Skeletal muscle cell (primary cell): ENCODE results near the gene LY86.

Source experiments
- DNase-seq: peaks from one replicate; pipeline ENCODE4 v3.0.0-alpha.2; 2010; ENCODE audit warnings: low read depth
- H3K4me3 ChIP-seq: 2 replicates; pipeline ENCODE4 v1.5.1; 2011; ENCODE audit warnings: low read depth, mild to moderate bottlenecking, control low read depth, low read length, moderate library complexity

Gene LY86

GRCh38 chr6:6614096-6614982 lies 25.8 kb downstream of the LY86 start:
- DNase-seq, result no peak
- H3K4me3 ChIP-seq, result no peak overlapping the region

DNA sequence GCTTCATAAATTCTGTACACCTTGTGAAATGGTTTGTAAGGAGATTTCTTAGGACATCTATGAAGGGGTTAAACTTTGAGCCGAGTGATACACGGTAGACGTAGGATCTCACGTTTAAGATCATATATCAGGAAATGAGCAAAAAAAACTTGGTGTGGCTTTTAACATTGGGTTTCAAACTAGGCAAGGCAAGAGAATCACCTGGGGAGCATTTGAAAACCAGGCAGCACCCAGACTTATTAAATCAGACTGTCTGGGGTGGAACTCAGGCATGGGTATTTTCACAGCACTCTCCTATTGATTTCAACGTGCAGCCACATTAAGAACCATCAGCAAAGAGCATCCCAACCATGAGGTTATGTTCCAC lies 26.4 kb downstream of the LY86 start:
- H3K4me3 ChIP-seq, result no peak overlapping the region
- no peak for DNase-seq

DNA sequence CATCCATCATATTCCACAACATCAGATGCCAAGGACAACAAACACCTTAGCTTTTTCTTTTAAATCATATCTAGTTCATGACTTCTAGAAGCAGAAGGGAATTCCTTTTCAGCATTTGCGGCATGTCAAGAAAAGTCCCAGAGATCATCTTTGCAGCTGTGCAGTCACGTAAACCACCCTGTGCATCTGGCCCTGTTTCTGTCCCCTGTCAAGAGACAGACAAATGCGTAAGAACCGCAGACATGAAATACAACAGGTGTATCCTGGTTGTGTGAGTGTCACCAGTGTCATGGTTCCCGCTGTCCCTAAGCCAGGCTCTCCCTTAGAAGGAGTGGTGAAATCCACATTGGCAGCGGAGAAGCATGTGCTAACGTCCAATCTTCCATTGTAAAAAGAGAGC lies 28.1 kb downstream of the LY86 start:
- no peak for DNase-seq
- H3K4me3 ChIP-seq, result no peak overlapping the region

DNA sequence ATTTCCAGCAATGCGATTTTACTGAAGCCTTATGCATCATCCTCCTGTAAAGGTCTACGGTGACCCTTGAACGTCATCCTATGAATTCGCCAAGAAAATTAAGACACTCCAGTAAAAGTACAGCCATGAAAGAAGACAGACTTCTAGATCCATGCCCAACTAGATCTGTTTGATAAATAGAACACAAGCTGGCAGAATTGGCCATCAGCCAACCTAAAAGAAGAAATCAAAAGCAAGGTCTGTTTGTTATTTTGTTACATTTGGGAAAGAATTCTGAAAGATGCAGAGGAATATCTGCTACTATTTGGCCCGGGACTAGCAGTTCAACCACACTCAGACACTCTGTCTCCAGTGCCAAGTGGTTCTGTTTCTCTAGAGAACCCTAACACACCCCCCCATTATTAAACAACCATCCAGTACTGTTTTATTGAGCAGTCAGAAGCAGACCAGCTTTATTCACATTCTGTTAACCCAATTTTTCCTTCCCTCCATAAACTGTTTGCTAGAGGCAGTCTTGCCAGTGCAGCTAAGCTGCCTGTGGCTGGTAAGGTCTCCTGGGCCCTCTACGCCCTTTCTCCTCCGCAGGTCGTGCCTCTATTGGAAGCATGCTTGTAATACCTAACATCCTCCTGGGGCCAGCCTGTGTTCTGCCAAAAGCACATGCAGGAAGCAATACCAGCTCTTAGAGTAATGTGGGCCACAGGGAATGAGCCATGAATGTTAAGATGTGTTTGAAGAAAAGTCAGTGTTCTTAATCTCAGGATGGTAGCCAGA lies 30.7 kb downstream of the LY86 start:
- no peak for DNase-seq
- H3K4me3 ChIP-seq, result no peak overlapping the region

DNA sequence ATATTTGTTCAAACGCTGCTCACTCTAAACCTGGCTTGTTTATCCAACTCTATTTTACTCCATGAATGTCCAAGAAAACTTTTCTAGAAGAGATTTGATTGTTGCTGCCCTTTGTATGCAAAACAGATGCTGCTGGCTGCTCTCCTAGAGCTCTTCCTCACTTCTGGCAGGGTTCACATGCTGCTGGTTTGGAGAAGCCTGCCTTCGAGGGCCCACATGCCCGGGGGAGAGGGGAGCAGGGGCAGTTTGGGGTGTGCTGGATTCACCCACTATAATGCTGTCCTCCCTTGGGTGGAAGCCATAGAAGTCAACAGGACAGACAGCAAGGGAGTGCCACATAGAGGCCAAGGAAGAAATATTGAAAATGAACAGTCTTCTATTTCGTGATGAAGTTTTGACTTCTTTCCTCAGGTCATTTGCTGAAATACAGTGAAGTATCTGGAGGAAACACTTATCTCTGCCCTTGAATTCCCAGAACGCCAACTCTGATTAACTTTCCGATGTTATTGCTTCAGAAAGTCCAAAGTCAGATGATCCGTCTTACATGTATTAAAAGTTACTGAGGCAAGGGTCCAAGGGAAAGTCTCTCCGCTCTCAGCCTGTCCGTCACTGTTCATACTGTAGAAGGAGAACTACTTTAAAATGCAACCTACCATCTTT lies 32.4 kb downstream of the LY86 start:
- no peak for DNase-seq
- no peak overlapping the region for H3K4me3 ChIP-seq

DNA sequence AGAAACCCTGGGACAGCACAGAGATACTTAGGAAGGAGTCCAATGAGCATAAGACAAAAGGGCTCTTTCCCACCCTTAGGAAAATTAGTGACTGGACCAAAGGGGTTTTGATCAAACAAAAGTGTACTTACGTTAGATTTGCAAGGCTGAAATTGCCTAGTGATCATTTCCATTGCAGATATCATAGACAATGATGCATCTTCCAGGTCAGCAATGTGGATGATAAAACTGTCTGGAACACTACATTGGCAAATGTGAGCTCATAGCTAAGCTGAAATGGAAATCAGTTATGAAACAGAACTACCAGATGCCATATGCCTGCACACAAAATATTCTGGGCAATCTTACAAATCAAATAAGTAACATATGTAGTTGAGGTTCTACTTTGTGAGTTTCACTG lies 34.0 kb downstream of the LY86 start:
- DNase-seq, result no peak
- H3K4me3 ChIP-seq, result no peak overlapping the region

- no peak overlapping the region for H3K4me3 ChIP-seq
- no peak for DNase-seq
Observed at GRCh38 chr6:6623553-6623952, 35.0 kb downstream of the LY86 start.

DNA sequence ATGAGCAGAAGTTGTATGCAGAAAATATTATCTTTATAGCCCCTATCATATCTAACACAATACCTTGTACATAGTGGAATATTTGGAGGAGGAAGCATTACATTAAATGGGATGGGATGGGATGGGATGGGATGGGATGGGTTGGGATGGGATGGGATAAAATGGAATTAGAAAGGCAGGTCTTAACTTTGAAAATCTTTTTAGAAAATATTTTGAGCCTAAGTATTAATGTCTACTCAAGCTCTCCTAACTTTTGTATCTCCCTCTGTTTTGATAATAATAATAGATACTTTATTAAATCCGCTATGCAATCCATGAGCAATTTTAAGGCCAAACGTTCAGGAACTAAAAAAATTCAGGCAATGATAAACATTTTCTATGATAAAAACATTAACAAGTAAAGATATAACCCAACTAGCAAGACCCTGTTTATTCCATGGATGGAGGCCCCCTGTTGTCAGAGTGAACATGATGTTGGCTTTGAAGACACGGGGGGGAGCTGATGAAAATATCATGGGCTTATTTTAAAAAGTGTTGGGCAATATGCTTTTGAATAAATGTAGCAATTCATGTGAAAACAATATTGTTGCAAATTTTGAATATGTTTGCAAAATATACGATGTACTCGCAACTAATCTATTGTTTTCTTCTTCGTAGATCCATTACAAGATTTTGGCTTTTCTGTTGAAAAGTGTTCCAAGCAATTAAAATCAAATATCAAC lies 35.9 kb downstream of the LY86 start:
- H3K4me3 ChIP-seq, result no peak overlapping the region
- no peak for DNase-seq

GRCh38 chr6:6626187-6626586 lies 37.7 kb downstream of the LY86 start:
- H3K4me3 ChIP-seq, result no peak overlapping the region
- DNase-seq, result no peak

DNA sequence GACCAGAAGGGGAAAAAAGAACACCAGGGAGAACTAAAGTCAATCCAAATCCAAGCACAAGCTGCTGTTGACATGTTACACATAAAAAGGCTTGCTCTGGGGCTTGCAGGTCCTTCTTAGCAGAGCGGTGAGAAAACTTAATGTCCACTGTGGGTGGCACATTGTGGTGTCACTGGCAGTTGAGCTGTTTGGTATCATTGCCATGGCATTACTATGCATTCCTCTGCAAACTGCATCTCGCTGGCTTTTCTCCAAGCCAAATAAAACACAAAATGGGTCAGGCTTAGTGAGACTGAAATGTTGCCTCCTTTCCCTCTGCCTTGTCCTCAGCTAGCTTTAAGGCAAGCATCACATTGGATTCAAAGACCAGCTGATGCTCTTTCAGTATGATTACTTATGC lies 40.9 kb downstream of the LY86 start:
- no peak for DNase-seq

DNA sequence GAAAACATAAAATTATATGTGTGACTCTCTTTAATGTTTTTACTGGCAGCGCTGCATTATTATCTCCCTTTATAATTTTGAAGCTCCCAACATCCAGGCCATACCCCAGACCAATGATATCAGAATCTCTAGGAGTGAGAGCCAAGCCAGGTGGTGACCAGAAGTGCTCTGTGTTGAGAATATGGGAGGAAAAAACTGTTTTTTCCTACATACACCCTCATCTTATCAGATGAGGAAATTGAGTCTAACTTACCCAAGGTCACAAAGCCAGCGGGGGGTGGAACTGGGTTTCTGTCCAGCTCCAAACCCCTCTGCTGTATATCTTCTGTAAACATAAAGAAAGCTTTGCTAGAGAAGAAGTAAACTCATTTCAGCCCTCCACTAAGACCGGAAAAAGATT lies 42.5 kb downstream of the LY86 start:
- DNase-seq, result no peak
- no peak overlapping the region for H3K4me3 ChIP-seq

More for the DNA sequence above, 40.9 kb downstream of the LY86 start:
- H3K4me3 ChIP-seq, result no peak overlapping the region

GRCh38 chr6:6631534-6632276 lies 43.2 kb downstream of the LY86 start:
- no peak overlapping the region for H3K4me3 ChIP-seq
- DNase-seq, result no peak

DNA sequence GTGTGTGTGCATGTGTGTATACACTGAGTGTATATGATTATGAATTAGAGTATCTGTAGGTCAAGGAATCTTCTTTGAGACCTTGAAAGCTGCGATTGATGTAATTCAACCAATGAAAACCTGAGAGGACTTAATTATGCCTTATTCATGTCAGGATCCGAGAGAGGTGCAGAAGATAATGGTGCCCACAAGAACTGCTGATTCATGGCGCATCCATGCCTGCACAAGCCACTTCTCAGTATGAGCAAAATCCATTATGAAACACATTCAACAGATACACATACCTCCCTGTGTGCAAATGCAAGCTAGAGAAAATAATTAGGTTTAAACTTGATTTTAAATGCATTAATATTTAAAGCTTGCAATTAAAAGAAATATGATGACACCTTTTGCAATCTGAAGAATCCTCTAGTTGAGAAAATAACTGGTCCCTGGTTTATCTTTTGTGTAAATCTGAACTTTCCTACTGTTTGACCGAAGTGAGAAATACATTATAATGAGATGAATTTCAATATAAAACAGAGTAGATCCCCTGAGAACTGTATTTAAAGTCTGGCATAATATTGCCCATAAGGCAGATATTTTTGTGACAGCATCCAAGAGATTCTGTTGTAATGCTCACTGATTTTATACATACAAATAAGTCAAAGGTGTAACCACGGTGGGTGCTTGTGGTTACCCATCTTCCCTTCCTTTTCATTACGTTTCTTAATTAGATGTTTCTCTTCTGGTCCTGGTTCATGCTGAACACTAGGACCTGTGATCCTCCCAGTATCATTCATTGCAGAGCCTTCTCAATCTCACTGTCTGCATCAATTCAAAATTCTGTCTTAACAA lies 45.6 kb downstream of the LY86 start:
- no peak for DNase-seq

DNA sequence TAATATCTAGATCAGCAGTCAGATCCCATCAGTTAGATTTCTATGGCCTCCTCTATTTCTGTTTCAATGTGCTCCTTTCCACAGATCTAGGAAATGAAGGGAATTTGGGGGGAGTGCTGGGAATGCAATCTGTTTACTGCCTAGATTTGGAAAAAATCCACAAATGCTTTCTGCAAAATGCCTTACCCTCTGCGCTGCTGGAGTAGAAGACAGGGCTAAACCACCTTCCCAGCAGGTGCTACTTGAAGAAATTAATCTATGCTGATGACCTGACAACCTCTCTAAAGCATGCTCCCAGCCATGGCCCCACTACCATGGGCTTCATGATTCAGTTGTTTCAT lies 46.2 kb downstream of the LY86 start:
- H3K4me3 ChIP-seq, result no peak overlapping the region
- DNase-seq, result no peak

More for the DNA sequence above, 45.6 kb downstream of the LY86 start:
- no peak overlapping the region for H3K4me3 ChIP-seq

GRCh38 chr6:6635291-6635690 lies 46.8 kb downstream of the LY86 start:
- DNase-seq, result no peak
- H3K4me3 ChIP-seq, result no peak overlapping the region

DNA sequence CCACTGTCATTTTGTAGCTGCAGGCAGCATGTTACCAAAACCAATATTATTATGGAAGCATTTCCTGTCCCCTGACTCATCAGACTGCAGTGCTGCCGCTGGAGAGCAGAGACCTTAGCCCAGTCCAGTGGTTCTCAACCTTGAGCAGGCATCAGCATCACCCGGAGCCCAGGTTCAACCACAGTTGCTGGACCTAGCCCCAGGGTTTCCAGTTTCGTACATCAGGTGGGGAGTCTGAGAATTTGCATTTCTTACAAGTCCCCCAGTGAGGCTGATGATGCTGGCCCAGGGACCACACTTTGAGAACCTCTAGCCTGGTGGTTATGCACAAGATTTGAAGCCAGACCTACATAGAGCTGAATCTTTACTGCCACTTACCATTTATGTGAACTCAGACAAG lies 47.3 kb downstream of the LY86 start:
- no peak overlapping the region for H3K4me3 ChIP-seq
- DNase-seq, result no peak

GRCh38 chr6:6639572-6639971 lies 51.1 kb downstream of the LY86 start:
- H3K4me3 ChIP-seq, result no peak overlapping the region
- no peak for DNase-seq

- no peak overlapping the region for H3K4me3 ChIP-seq
- DNase-seq, result no peak
Observed at GRCh38 chr6:6640926-6641325, 52.4 kb downstream of the LY86 start.
